ENCODE results near the gene PLVAP.

Gene PLVAP

DNA sequence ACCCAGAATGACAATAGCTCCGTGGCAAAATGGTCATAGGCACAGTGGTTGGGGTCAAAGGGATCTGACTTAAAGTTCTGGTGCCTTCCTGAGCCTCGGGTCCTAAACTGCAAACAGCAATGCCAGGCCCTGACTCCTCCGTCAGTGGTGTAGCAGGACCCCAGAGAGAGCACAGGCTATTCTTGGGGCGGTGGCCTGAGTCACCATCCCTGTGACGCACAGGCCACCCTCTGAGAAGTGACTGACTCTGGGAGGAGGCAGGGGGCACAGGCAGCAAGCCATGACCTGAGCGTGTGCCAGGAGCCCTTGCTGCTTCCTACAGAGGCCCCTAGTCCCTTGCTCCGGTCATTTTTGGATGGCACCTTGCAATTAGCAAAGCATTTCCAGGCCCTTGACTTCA is 18.7 kb downstream of the PLVAP start:
- DNase-seq, result no peak

- DNase-seq, result no peak
Observed at GRCh38 chr19:17357724-17358123, 19.4 kb downstream of the PLVAP start.

GRCh38 chr19:17357078-17357666 is 20.0 kb downstream of the PLVAP start:
- DNase-seq, result no peak

DNA sequence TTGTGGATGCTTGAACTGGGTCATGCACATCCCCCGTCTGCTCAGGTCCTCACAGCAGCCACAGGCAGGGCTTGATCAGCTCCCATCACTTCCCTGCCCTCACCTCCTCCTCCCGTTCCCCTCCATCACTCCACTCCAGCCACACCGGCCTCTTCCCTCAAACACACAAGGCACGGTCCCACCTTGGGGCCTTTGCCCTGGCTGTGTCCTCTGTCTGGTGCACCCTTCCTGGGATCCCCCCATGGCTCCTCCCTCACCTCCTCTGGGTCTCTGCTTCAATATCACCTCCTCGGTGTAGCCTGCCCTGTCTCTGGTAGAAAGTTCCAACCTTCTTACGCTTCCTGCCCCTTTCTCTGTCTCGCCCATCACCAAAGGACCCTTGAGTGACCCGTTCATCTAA is 23.8 kb downstream of the PLVAP start:
- DNase-seq, result no peak

- no peak for DNase-seq
Observed at GRCh38 chr19:17352608-17353280, 24.4 kb downstream of the PLVAP start.

GRCh38 chr19:17351815-17352435 is 25.2 kb downstream of the PLVAP start:
- no peak for DNase-seq

- DNase-seq, result no peak
Observed at GRCh38 chr19:17348700-17349099, 28.4 kb downstream of the PLVAP start.

- DNase-seq, result no peak
Observed at GRCh38 chr19:17347877-17348276, 29.3 kb downstream of the PLVAP start.

DNA sequence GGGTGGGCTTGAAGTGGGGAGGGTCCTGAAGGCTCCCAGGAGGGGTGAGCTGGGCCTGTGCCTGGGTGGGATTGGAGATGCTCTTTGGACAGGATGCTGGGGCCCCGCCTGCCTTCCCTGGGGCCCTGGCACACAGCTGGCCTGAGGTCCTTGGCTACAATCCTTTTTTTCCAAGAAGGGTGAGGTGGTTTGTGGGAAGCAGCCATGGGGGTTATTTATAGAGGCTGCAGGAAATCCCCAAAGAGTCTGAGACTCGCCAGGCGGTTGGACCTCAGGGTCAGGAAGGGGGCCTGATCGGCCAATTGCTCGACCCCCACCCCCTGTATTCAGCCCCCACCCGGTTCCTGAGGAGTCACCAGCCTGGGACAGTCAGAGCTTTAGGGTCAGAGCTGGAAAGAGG is 29.8 kb downstream of the PLVAP start:
- no peak for DNase-seq

GRCh38 chr19:17346109-17346671 is 31.0 kb downstream of the PLVAP start:
- peak; percentile 75 for DNase-seq

DNA sequence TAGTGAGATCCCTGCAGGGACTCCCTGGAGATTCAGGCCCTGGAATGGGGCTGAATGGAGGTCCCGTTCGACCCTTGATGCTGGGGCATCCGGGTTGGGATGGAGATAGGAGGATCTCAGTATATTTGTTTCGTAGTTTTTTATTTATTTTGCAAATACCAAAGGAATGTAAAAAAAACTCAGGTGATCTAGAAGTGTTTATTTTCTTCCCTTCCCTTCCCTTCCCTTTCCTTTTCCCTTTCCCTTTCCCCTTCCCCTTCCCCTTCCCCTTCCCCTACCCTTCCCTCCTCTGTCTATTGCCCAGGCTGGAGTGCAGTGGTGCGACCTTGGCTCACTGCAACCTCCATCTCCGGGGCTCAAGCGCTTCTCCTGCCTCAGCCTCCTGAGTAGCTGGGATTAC is 35.3 kb downstream of the PLVAP start:
- DNase-seq, result no peak

- no peak for DNase-seq
Observed at GRCh38 chr19:17341386-17341785, 35.8 kb downstream of the PLVAP start.

DNA sequence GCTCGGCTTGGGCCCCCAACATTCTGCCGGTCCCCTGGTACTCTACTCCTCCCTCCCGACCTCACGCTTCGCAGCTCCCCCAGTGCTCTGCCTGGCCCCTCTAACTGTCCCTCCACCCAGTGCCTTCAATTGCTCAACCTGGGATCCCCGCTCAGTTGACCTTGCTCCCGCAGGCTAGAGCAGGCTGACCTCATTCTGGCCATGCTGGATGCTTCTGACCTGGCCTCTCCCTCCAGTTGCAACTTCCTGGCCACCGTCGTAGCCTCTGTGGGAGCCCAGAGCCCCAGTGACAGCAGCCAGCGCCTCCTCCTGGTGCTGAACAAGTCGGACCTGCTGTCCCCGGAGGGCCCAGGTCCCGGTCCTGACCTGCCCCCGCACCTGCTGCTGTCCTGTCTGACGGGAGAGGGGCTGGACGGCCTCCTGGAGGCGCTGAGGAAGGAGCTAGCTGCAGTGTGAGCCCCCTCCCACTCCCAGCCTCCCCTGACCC is 36.2 kb downstream of the PLVAP start:
- no peak for DNase-seq

- no peak for DNase-seq
Observed at GRCh38 chr19:17340302-17340870, 36.8 kb downstream of the PLVAP start.

- DNase-seq, result no peak
Observed at GRCh38 chr19:17339088-17339741, 37.9 kb downstream of the PLVAP start.

GRCh38 chr19:17338433-17339078 is 38.6 kb downstream of the PLVAP start:
- no peak for DNase-seq

- DNase-seq, result peak; percentile 79
Observed at GRCh38 chr19:17337675-17338432, 39.3 kb downstream of the PLVAP start.

DNA sequence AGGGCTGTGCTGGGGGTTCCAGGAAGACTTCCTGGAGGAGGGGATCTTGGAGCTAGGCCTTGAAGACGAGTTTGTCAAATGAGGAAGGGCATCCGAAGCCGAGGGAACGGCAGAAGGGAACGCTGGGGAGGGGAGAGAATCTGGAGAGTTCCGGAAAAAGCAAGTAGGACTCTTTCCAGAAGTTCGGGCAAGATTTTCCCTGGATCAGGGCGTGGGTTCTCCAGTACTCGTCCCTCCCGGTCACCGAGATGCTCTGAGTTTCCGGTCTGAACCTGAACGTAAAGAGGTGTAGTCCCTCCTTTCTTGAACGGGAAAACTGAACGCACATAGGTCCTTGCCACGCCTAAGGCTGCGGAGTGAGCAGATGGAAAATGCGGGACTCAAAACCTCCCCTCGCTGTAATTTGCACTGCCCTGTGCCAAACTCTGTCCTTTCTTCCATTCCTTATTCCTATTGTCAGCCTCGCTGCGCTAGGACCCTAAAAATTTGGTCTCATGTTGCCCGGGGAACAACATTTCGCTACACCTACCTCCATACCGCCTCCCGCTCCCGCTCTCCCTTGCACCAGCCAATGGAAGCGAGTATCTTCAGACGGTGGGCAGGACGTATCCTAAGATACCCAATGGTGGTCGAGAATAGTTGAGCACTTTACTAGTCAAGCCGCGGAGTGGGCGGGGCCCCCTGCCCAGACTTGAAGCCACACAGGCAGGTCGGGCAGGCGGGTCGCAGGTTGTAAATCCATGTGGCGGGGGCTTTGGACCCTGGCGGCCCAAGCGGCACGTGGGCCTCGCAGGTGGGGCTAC is 40.1 kb downstream of the PLVAP start, which contains the start of gene GTPBP3:
TSS of gene GTPBP3 (plus strand) at position 682 of the 803 bp plus-strand sequence. CDS start at position 741, 59 bp downstream.
- peak; percentile 92 for DNase-seq

DNA sequence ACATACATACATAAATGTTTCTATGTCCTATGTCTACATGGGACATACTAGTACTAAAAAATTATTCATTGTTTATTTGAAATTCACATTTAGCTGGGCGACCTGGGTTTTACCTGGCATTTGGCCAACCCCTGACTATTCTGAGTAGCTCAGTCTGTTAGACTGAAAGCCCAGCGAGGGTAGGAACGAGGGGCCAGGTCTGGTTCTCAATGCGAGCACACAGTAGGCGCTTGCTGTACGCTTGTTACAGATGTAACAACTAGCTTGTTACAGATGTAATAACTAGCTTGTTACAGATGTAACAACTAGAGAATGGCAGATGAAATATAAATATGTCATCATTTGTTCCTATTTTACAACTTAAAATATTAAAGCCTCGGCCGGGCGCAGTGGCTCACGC is 41.6 kb downstream of the PLVAP start:
- no peak for DNase-seq

Data from right kidney (tissue), 1 donor.